HepG2 (cell line): ENCODE results near the gene KRTAP5-6. TPM values are rescaled to one million over a fixed set of nuclear protein-coding genes. Genes with fewer than 3 reads are reported as not detected.

Experiments used
- ATAC-seq: fragments of 200-7000 bp; cut with Tn5 transposase; 3 replicates; pipeline ENCODE4 v1.9.1; 2020; ENCODE audit warnings: mild to moderate bottlenecking, moderate library complexity
- BruUV-seq: library from RNA; stranded (reverse); fragments of 400-500 nt; replicated peaks from 2 replicates; lab custom pipeline; 2021; lab: Mats Ljungman, UMichigan
- CTCF ChIA-PET: fragments of 300-600 bp; formaldehyde crosslinking; extraction: SDS; loops from one replicate; lab custom pipeline; 2021; ENCODE audit warnings: low total read pairs, inconsistent platforms, low intra/inter-chr PET ratio; lab: Yijun Ruan, JAX
- POLR2A ChIA-PET: fragments of 350-600 bp; sonication (Branson Sonifier 250); formaldehyde crosslinking; loops from one replicate; lab custom pipeline; 2020; ENCODE audit warnings: antibody characterized with exemption, inconsistent platforms; lab: Yijun Ruan, JAX
- DNase-seq: peaks from one replicate; pipeline ENCODE4 v3.0.0-alpha.2; 2015; ENCODE audit warnings: low spot score
- FAIRE-seq: peaks from 3 replicates; lab custom pipeline; 2011; peaks lifted over from hg19 to GRCh38; lab: Jason Lieb, UNC
- H2AFZ ChIP-seq: one replicate; pipeline ENCODE4 v1.6.1; 2011; ENCODE audit warnings: low read length, inconsistent platforms
- H3K27ac ChIP-seq: fragments of 300-600 bp; 3 replicates; pipeline ENCODE4 v1.8.0; 2011; ENCODE audit warnings: mixed run types, mild to moderate bottlenecking, mixed read lengths, low read length, inconsistent platforms; ENCODE audit not compliant: insufficient read depth; ENCODE audit errors: extremely low read length
- H3K27me3 ChIP-seq, 2 experiments: fragments of 200-600 bp in 1 of 2; 2 replicates in 1 of 2; 3 replicates in 1 of 2; pipeline versions ENCODE4 v1.6.0 to v1.8.0; 2011; ENCODE audit warnings: low read length in 2 of 2, mild to moderate bottlenecking in 2 of 2, moderate library complexity in 2 of 2, inconsistent platforms in 1 of 2; ENCODE audit not compliant: insufficient read depth in 2 of 2, control insufficient read depth in 1 of 2
- H3K36me3 ChIP-seq, 2 experiments: fragments of 200-600 bp in 1 of 2; replicated peaks in 1 of 2; 2 replicates in 1 of 2; 3 replicates in 1 of 2; pipeline versions ENCODE4 v1.5.1 to v1.8.0; 2011; ENCODE audit warnings: low read length in 2 of 2, inconsistent platforms in 1 of 2; ENCODE audit not compliant: insufficient read depth in 2 of 2, control insufficient read depth in 1 of 2
- H3K4me1 ChIP-seq: 2 replicates; pipeline ENCODE4 v1.5.1; 2012; ENCODE audit warnings: low read length, inconsistent platforms; ENCODE audit not compliant: insufficient read depth
- H3K4me2 ChIP-seq: 2 replicates; pipeline ENCODE4 v1.6.0; 2011; ENCODE audit warnings: low read depth, low read length, inconsistent platforms
- H3K4me3 ChIP-seq, 3 experiments: fragments of 200-600 bp in 1 of 3; sonication (generic), shearing (Covaris generic) in 1 of 3; replicated peaks in 1 of 3; 2 replicates each; pipeline ENCODE4 v1.5.1; 2011 to 2016; ENCODE audit warnings: low read length in 3 of 3, inconsistent platforms in 2 of 3, low read depth in 2 of 3, mild to moderate bottlenecking in 2 of 3, control low read depth in 1 of 3, mixed read lengths in 1 of 3; ENCODE audit not compliant: insufficient read depth in 1 of 3
- H3K79me2 ChIP-seq: one replicate; pipeline ENCODE4 v1.6.1; 2011; ENCODE audit warnings: low read length, inconsistent platforms; ENCODE audit not compliant: insufficient read depth
- H3K9ac ChIP-seq: 2 replicates; pipeline ENCODE4 v1.6.0; 2011; ENCODE audit warnings: mild to moderate bottlenecking, low read depth, low read length, inconsistent platforms; ENCODE audit not compliant: insufficient read depth
- H3K9me3 ChIP-seq: 2 replicates; pipeline ENCODE4 v1.5.1; 2012; ENCODE audit warnings: mild to moderate bottlenecking, low read length
- H4K20me1 ChIP-seq: 2 replicates; pipeline ENCODE4 v1.6.0; 2011; ENCODE audit warnings: inconsistent platforms, mild to moderate bottlenecking, low read length, moderate library complexity; ENCODE audit not compliant: insufficient read depth
- AGO1 ChIP-seq: fragments of 200-400 bp; formaldehyde crosslinking; IDR thresholded peaks from 2 replicates; pipeline ENCODE4 v1.6.1; 2017; ENCODE audit warnings: mild to moderate bottlenecking, low read depth, low read length, moderate library complexity; ENCODE audit not compliant: poor library complexity, severe bottlenecking
- CERS6 ChIP-seq: sonication (generic); formaldehyde crosslinking; IDR thresholded peaks from 2 replicates; pipeline ENCODE4 v1.5.0; 2020; ENCODE audit warnings: missing genetic modification reagents
- GMEB2 ChIP-seq: IDR thresholded peaks from 2 replicates; pipeline ENCODE4 v1.6.1; 2016; ENCODE audit warnings: missing biosample characterization, missing genetic modification reagents, low read depth
- KLF9 ChIP-seq: IDR thresholded peaks from 2 replicates; pipeline ENCODE4 v1.6.1; 2016; ENCODE audit warnings: low read depth
- MEIS2 ChIP-seq: sonication (generic); formaldehyde crosslinking; IDR thresholded peaks from 2 replicates; pipeline ENCODE4 v1.9.0; 2021; ENCODE audit warnings: mild to moderate bottlenecking, missing genetic modification reagents
- NCOA2 ChIP-seq: sonication (generic); formaldehyde crosslinking; IDR thresholded peaks from 2 replicates; pipeline ENCODE4 v1.8.0; 2022; ENCODE audit warnings: inconsistent platforms
- NFE2 ChIP-seq: sonication (generic); formaldehyde crosslinking; IDR thresholded peaks from 2 replicates; pipeline ENCODE4 v1.4.0; 2020; ENCODE audit warnings: missing genetic modification reagents
- SOX13 ChIP-seq, 3 experiments: fragments of 450-650 bp in 1 of 3; sonication (generic) in 1 of 3; formaldehyde crosslinking in 1 of 3; IDR thresholded peaks in 2 of 3; conservative IDR thresholded peaks in 1 of 3; 2 replicates each; pipeline versions ENCODE4 v1.5.0 to v1.6.1; 2016 to 2020; ENCODE audit warnings: antibody characterized with exemption in 1 of 3, mild to moderate bottlenecking in 1 of 3, missing compliant biosample characterization in 1 of 3, missing genetic modification reagents in 1 of 3, moderate library complexity in 1 of 3
- STAG1 ChIP-seq: sonication (generic); formaldehyde crosslinking; IDR thresholded peaks from 2 replicates; pipeline ENCODE4 v1.4.0; 2020; ENCODE audit warnings: missing genetic modification reagents
- TCF7 ChIP-seq: sonication (generic); IDR thresholded peaks from 2 replicates; pipeline ENCODE4 v1.6.1; 2016; ENCODE audit warnings: antibody characterized with exemption, low read depth
- ZNF124 ChIP-seq: sonication (generic); formaldehyde crosslinking; IDR thresholded peaks from 2 replicates; pipeline ENCODE4 v1.4.0; 2020; ENCODE audit warnings: missing genetic modification reagents
- ZNF180 ChIP-seq: sonication (generic); formaldehyde crosslinking; IDR thresholded peaks from 2 replicates; pipeline ENCODE4 v1.4.0; 2020; ENCODE audit warnings: low read depth, missing genetic modification reagents, borderline replicate concordance
- ZNF564 ChIP-seq: sonication (generic); formaldehyde crosslinking; IDR thresholded peaks from 2 replicates; pipeline ENCODE4 v1.8.1; 2023; ENCODE audit warnings: mild to moderate bottlenecking, missing genetic modification reagents
- ZSCAN20 ChIP-seq: sonication (generic); formaldehyde crosslinking; IDR thresholded peaks from 2 replicates; pipeline ENCODE4 v1.4.0; 2020; ENCODE audit warnings: missing genetic modification reagents, mild to moderate bottlenecking, borderline replicate concordance
- ZSCAN31 ChIP-seq: sonication (generic); formaldehyde crosslinking; IDR thresholded peaks from 2 replicates; pipeline ENCODE4 v1.5.0; 2020; ENCODE audit warnings: low read depth, mild to moderate bottlenecking, missing genetic modification reagents
- WGBS: methylation state at CpG from one replicate; pipeline ENCODE4 v1.1.6; 2017; ENCODE audit warnings: low lambda C conversion rate; 5-methylcytosine and 5-hydroxymethylcytosine counted together
- in situ Hi-C: cut with HindIII; loops from 2 replicates; pipeline ENCODE4 v1.10.0; 2017; ENCODE audit warnings: low pct_unique_long_range_greater_than_20kb; ENCODE audit not compliant: extremely low pct_ligation_motif_present
- intact Hi-C: fragments of 100-400 bp; cut with micrococcal nuclease; formaldehyde crosslinking; loops from one replicate; pipeline ENCODE4 v1.10.0; 2022; ENCODE audit not compliant: unreplicated experiment
- polyA plus RNA-seq, 8 experiments: library from polyadenylated mRNA; depleted of rRNA in 3 of 8; stranded (reverse) in 7 of 8; unstranded in 1 of 8; fragments of >200 nt; fragmentation: Illumina TruSeq in 4 of 8; extraction: Trizol in 4 of 8; gene quantifications; 2 replicates each; pipeline versions ENCODE4 v1.2.1 to v1.2.3, GENCODE V29; 2011 to 2016; ENCODE audit warnings: low read depth in 4 of 8, missing spikeins in 1 of 8, mixed read lengths in 1 of 8; ENCODE audit not compliant: insufficient read depth in 1 of 8
- total RNA-seq, 5 experiments: library from RNA; depleted of rRNA; stranded (reverse); fragments of >200 nt; fragmentation: Illumina TruSeq; extraction: Trizol; gene quantifications; 2 replicates each; pipeline ENCODE4 v1.2.3, GENCODE V29; 2016; ENCODE audit warnings: low read depth in 1 of 5

The KRTAP5-6 gene
- total and polyA plus RNA-seq, 2 of the 13 experiments (the other 11 are each of a cell fraction or from before 2014, with no cell fraction given): not detected

DNA sequence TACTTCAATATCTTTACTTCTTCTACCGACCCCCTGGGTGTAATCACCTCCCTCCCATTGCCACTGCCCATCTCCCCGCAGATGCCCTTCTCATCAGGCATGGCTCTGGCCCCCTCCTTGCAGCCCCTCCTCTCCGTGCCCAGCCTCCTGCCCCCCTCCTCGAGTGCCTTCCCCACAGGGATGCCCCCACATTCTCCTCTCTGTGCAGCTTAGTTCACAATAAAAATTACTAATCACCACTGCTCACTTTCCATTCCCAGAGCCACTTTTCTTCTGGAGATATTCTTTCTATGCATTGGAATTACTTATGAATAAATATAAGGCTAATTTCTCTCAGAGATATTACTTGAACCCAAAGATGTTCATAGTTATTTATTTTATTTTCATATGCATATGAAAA is 31.3 kb downstream of the KRTAP5-6 start:
- in situ Hi-C loops: no loop called here
- TF ChIP-seq AGO1 (no peak), ZSCAN31 (CRISPR knock-in tag) (no peak), ZSCAN20 (CRISPR knock-in tag) (no peak), ZNF124 (CRISPR knock-in tag) (no peak), ZNF564 (CRISPR knock-in tag) (no peak), KLF9 (CRISPR knock-in tag) (no peak)

DNA sequence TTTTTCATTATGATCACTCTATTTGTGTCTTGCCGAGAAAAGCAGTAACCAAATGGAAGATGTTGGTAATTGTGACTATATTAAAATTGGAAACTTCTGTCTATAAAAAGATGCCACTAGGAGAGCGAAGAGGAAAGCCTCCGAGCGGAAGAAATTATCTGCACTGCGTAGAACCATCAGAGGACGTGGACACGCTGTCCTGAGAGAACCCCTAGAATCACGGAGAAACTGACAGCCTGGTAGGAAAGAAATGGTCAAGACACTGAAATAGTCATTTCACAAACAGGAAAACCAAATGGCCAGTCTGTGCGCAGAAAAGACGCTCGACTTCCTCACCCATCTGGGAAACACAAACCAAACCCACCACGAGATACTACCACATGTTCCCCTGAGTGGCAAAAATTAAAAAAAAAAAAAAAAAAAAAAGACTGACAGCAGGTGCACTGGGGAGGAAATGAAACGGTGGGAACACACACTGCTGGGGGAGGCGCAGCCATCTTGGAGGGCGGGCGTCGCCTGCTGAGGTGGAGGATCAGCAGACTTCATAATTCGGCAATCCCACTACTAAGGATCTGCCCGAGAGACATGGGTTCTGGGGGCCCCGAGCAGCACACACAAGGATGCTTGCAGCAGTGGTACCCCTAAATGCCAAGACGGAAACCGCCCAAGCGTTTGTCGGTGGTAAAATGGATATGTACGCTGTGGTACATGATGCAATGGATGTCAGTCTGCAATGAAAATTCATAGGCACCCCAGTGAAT is 32.1 kb downstream of the KRTAP5-6 start:
- CTCF ChIA-PET: no interaction called here
- FAIRE-seq: no peak
- H3K4me3 ChIP-seq: no peak overlapping the region
- no TSS peak for BruUV-seq
- no peak overlapping the region for H3K4me2 ChIP-seq
- no peak overlapping the region for H3K27ac ChIP-seq
- H3K79me2 ChIP-seq: no peaks in the 10 kb centered on the region
- intact Hi-C loops (no loop called here), in situ Hi-C loops (no loop called here)
- H3K9me3 ChIP-seq: no peaks in the 10 kb centered on the region
- H4K20me1 ChIP-seq: no peaks in the 10 kb centered on the region
- peaks cover 0 to 63% of the 10 kb centered on the region in 2 experiments; a peak in 4 of 5 replicates for H3K27me3 ChIP-seq
- no peaks in the 10 kb centered on the region for H3K36me3 ChIP-seq
- no peak overlapping the region for H2AFZ ChIP-seq
- no peak overlapping the region for H3K9ac ChIP-seq
- H3K4me1 ChIP-seq: no peaks in the 10 kb centered on the region
- WGBS: 51% methylated on average over 24 of the region's 25 CpGs
- no peak for ATAC-seq
- POLR2A ChIA-PET: no interaction called here
- no peak for DNase-seq
- no peak for TF ChIP-seq NCOA2 (CRISPR knock-in tag)
- TF ChIP-seq CERS6: no peak
- TF ChIP-seq MEIS2: no peak
- no peak for TF ChIP-seq NFE2 (CRISPR knock-in tag)
- TF ChIP-seq STAG1 (CRISPR knock-in tag): no peak
- TF ChIP-seq SOX13 (IDR thresholded peaks at IDR 0.05): no peak
- TF ChIP-seq SOX13 (CRISPR knock-in tag; conservative IDR thresholded peaks at IDR 0.05 in 1 of 2, IDR thresholded peaks at IDR 0.05 in 1 of 2): no peak
- no peak for TF ChIP-seq TCF7
- no peak for TF ChIP-seq ZNF180
- no peak for TF ChIP-seq GMEB2 (CRISPR knock-in tag)

More for the DNA sequence above, 31.3 kb downstream of the KRTAP5-6 start:
- WGBS: 2% methylated on average over 4 of the region's 4 CpGs
- H3K4me3 ChIP-seq: no peak overlapping the region
- intact Hi-C loops: no loop called here
- H3K9me3 ChIP-seq: no peaks in the 10 kb centered on the region
- H4K20me1 ChIP-seq: no peaks in the 10 kb centered on the region
- FAIRE-seq: no peak
- no TSS peak for BruUV-seq
- no peaks in the 10 kb centered on the region for H3K36me3 ChIP-seq
- POLR2A ChIA-PET: no interaction called here
- no peaks in the 10 kb centered on the region for H3K79me2 ChIP-seq
- no peak overlapping the region for H3K9ac ChIP-seq
- H2AFZ ChIP-seq: no peak overlapping the region
- H3K4me1 ChIP-seq: no peaks in the 10 kb centered on the region
- ATAC-seq: no peak
- H3K27ac ChIP-seq: no peak overlapping the region
- peaks cover 0 to 58% of the 10 kb centered on the region in 2 experiments; a peak in 4 of 5 replicates for H3K27me3 ChIP-seq
- CTCF ChIA-PET: no interaction called here
- DNase-seq: no peak
- no peak overlapping the region for H3K4me2 ChIP-seq
